Choroid plexus epithelial cell (primary cell): Measurements from ENCODE around the gene LRP10.

Experiments
- DNase-seq: peaks from one replicate; pipeline ENCODE4 v3.0.0-alpha.2; 2010; ENCODE audit warnings: low read depth
- H3K4me3 ChIP-seq: 2 replicates; pipeline ENCODE4 v1.5.1; 2011; ENCODE audit warnings: low read depth, mild to moderate bottlenecking, control low read depth, low read length, moderate library complexity
- TF ChIP-seq, protein P1 (sequence below): conservative IDR thresholded peaks from 2 replicates; pipeline ENCODE4 v1.5.1; 2011; ENCODE audit warnings: low read depth, mild to moderate bottlenecking, control low read depth, inconsistent platforms, low read length, moderate library complexity

Gene LRP10

DNA sequence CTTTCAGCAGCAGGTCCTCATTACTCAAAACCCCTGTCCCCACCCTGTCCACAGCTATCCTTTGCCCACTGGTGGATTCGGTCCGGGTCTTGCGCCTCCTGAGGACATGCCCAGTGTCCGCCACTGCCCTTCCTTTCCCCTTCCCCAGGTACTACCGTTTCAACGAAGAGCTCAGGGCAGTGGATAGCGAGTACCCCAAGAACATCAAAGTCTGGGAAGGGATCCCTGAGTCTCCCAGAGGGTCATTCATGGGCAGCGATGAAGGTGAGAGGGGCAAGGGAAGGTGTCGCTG lies 26.5 kb upstream of the LRP10 start:
- TF ChIP-seq, protein P1, sequence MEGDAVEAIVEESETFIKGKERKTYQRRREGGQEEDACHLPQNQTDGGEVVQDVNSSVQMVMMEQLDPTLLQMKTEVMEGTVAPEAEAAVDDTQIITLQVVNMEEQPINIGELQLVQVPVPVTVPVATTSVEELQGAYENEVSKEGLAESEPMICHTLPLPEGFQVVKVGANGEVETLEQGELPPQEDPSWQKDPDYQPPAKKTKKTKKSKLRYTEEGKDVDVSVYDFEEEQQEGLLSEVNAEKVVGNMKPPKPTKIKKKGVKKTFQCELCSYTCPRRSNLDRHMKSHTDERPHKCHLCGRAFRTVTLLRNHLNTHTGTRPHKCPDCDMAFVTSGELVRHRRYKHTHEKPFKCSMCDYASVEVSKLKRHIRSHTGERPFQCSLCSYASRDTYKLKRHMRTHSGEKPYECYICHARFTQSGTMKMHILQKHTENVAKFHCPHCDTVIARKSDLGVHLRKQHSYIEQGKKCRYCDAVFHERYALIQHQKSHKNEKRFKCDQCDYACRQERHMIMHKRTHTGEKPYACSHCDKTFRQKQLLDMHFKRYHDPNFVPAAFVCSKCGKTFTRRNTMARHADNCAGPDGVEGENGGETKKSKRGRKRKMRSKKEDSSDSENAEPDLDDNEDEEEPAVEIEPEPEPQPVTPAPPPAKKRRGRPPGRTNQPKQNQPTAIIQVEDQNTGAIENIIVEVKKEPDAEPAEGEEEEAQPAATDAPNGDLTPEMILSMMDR = no peak
- no peak overlapping the region for H3K4me3 ChIP-seq
- no peak for DNase-seq

DNA sequence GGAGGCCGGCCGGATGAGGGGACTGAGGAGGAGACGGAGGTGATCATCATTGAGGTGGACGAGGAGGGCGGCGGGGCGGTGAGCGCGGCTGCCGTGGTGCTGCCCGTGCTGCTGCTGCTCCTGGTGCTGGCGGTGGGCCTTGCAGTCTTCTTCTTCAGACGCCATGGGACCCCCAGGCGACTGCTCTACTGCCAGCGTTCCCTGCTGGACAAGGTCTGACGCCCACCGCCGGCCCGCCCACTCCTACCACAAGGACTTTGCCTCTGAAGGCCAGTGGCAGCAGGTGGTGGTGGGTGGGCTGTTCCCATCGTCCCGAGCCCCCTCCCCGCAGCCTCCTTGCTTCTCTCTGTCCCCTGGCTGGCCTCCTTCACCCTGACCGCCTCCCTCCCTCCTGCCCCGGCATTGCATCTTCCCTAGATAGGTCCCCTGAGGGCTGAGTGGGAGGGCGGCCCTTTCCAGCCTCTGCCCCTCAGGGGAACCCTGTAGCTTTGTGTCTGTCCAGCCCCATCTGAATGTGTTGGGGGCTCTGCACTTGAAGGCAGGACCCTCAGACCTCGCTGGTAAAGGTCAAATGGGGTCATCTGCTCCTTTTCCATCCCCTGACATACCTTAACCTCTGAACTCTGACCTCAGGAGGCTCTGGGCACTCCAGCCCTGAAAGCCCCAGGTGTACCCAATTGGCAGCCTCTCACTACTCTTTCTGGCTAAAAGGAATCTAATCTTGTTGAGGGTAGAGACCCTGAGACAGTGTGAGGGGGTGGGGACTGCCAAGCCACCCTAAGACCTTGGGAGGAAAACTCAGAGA lies 25.5 kb upstream of the LRP10 start:
- no peak overlapping the region for H3K4me3 ChIP-seq
- no peak for DNase-seq
- TF ChIP-seq, protein P1 = no peak

DNA sequence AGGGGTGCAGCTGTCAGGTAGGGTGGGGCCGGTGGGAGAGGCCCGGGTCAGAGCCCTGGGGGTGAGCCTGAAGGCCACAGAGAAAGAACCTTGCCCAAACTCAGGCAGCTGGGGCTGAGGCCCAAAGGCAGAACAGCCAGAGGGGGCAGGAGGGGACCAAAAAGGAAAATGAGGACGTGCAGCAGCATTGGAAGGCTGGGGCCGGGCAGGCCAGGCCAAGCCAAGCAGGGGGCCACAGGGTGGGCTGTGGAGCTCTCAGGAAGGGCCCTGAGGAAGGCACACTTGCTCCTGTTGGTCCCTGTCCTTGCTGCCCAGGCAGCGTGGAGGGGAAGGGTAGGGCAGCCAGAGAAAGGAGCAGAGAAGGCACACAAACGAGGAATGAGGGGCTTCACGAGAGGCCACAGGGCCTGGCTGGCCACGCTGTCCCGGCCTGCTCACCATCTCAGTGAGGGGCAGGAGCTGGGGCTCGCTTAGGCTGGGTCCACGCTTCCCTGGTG lies 24.7 kb upstream of the LRP10 start:
- H3K4me3 ChIP-seq = no peak overlapping the region
- TF ChIP-seq, protein P1 = peak; percentile 7

DNA sequence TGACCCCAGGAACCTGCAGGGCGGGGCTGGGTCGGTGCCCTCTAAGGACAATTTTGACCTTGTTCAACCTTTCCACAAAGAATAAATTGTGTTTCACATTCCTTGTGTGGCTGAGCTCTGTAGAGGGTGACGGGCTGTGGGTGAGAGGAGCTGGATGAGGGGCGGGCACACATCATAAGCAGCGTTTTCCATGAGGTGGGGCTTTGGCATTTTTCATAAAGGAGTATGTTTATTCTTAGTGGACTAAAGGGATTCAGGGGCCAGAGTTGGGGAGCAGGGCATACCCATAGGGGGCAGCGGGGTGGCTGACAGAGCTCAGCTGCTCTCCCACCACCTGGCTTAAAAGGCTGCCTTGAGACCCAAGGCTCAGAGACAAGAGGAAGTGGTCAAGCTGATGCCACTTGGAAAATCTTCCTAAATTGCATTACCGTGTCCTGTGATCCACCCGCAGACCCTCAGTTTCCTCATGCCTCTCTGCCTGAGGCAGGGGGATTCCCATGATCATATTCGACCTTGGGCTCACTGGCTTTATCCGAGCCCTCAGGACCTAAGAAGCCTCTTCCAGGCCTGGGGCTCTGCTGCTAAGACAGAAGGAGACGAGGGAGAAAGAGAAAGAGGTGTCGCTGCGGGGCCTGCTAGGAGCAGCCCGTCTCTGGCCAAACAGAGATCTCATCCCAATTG lies 23.7 kb upstream of the LRP10 start:
- TF ChIP-seq, protein P1 = peak; percentile 14
- H3K4me3 ChIP-seq = no peak overlapping the region
- peak; percentile 76 for DNase-seq

More for the DNA sequence above, 24.7 kb upstream of the LRP10 start:
- no peak for DNase-seq

DNA sequence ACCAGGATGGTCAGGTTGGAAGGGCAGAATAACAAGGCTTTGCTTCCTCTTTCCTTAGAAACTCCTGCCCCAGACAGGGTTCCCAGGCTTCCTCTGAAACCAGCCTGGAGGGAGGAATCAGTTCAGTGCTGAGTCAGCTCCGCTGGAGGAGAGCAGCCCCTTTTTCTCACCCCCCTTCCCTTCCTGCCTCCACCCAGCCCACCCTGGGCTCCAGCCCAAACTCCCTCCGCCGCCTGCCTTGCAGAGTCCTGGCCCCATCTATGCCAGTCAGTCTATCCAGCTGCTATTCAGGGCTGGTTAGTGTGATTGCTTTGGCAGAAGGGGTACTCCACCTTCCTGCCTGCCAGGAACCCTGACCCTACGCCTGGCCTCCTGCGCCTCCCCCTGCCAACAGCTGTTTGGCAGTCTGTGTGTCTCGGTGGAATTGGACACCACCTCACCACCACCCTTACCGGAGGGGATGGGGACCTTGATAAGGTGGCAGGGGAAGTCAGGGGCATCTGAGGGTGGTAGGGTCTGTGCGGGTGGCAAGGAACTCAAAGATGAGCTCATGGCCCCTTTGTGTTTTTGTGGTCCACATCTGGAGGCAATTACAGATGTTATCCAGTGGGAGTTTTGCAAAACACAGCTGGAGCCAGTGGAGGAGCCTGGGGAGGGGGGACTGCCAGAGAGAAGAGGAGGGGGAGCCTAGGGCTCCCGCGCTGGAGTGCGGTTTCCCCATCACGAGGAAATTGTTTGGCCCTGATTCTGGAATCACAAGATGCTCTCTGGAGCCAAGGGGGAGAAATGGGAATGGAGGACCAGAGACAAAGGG lies 23.0 kb upstream of the LRP10 start:
- TF ChIP-seq, protein P1 = no peak
- H3K4me3 ChIP-seq = peak overlapping the region; percentile 1
- peak; percentile 95 for DNase-seq

DNA sequence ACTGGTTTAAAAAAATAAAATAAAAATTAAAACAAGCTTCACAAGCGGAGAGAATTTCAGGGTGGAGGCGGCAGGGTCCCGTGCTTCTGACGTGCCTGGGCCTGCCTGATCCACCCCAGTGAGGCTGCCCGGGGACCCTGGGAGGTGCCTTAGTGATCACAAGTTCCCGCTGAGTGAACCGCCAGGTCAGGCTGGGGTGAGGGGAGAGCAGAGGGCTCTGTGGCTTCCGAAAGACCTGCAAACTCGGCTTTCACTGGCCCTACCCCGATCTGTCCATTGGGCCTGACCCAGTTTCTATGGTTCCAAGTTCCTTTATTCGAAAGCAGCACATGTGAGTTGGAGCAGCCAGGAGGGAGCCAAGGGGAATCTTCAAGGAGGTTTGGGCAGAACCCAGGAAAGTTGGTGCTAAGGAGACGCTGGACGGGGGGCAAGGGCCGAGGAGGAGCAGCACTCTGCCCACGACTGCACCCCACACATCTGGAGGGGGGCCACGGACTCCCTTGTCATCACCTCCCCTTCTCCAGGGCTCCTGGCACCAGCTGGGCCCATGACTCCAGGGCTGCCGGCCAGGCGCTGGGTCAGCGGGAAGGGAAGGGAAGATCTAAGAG lies 22.2 kb upstream of the LRP10 start:
- no peak overlapping the region for H3K4me3 ChIP-seq
- peak; percentile 92 for DNase-seq
- TF ChIP-seq, protein P1 = no peak
